OCI-LY7 (cell line): Measurements from ENCODE around the gene JCHAIN. TPM values are rescaled to one million over a fixed set of nuclear protein-coding genes. Genes with fewer than 3 reads are reported as not detected.

Source experiments
- BruUV-seq: library from RNA; stranded (reverse); fragments of 400-500 nt; replicated peaks from 2 replicates; lab custom pipeline; 2021; lab: Mats Ljungman, UMichigan
- CTCF ChIA-PET: fragments of 300-600 bp; sonication (Branson Sonifier 250); formaldehyde crosslinking; loops from one replicate; lab custom pipeline; 2022; ENCODE audit warnings: antibody characterized with exemption; ENCODE audit not compliant: unreplicated experiment; lab: Charles Lee
- POLR2A ChIA-PET: fragments of 300-600 bp; sonication (Branson Sonifier 250); formaldehyde crosslinking; loops from one replicate; lab custom pipeline; 2022; ENCODE audit warnings: antibody characterized with exemption; lab: Charles Lee
- DNase-seq: peaks from one replicate; pipeline ENCODE4 v3.0.0-alpha.2; 2015; ENCODE audit warnings: low spot score
- H2AFZ ChIP-seq: fragments of 200-600 bp; sonication (generic), shearing (Covaris generic); 2 replicates; pipeline ENCODE4 v1.6.1; 2014; ENCODE audit warnings: mild to moderate bottlenecking, antibody characterized with exemption, low read length, moderate library complexity
- H3K27ac ChIP-seq: fragments of 200-600 bp; sonication (generic); 2 replicates; pipeline ENCODE4 v1.5.1; 2014; ENCODE audit warnings: mixed run types, low read depth, mild to moderate bottlenecking, moderate library complexity, low read length, inconsistent platforms; ENCODE audit not compliant: poor library complexity, severe bottlenecking
- H3K36me3 ChIP-seq: fragments of 200-600 bp; sonication (generic); 2 replicates; pipeline ENCODE4 v1.6.1; 2014; ENCODE audit warnings: mild to moderate bottlenecking, antibody characterized with exemption, low read length, moderate library complexity, mixed read lengths; ENCODE audit not compliant: insufficient read depth
- H3K4me1 ChIP-seq: fragments of 200-600 bp; sonication (generic); 2 replicates; pipeline ENCODE4 v1.5.1; 2014; ENCODE audit warnings: mild to moderate bottlenecking, low read length; ENCODE audit not compliant: insufficient read depth, poor library complexity, severe bottlenecking
- H3K4me2 ChIP-seq: fragments of 200-600 bp; sonication (generic); 2 replicates; pipeline ENCODE4 v1.6.1; 2014; ENCODE audit warnings: mild to moderate bottlenecking, low read length
- H3K4me3 ChIP-seq: fragments of 200-600 bp; sonication (generic); 2 replicates; pipeline ENCODE4 v1.5.1; 2014; ENCODE audit warnings: mild to moderate bottlenecking, low read depth, low read length; ENCODE audit not compliant: poor library complexity, severe bottlenecking
- H3K79me2 ChIP-seq: fragments of 200-600 bp; sonication (generic); 2 replicates; pipeline ENCODE4 v1.6.1; 2016; ENCODE audit warnings: low read depth, mild to moderate bottlenecking, low read length, moderate library complexity, mixed read lengths; ENCODE audit not compliant: insufficient read depth
- H3K9me2 ChIP-seq: fragments of 200-600 bp; sonication (generic); 2 replicates; pipeline ENCODE4 v1.6.1; 2016; ENCODE audit warnings: mild to moderate bottlenecking, low read length, mixed read lengths; ENCODE audit not compliant: insufficient read depth
- H3K9me3 ChIP-seq: fragments of 200-600 bp; sonication (generic); 2 replicates; pipeline ENCODE4 v1.6.1; 2014; ENCODE audit warnings: mild to moderate bottlenecking, mixed run types, low read length, mixed read lengths
- H4K20me1 ChIP-seq: fragments of 200-600 bp; sonication (generic); 2 replicates; pipeline ENCODE4 v1.6.1; 2014; ENCODE audit warnings: mild to moderate bottlenecking, antibody characterized with exemption, low read length, moderate library complexity, mixed read lengths; ENCODE audit not compliant: insufficient read depth
- EZH2phosphoT487 ChIP-seq: fragments of 200-600 bp; sonication (generic); IDR thresholded peaks from 2 replicates; pipeline ENCODE4 v1.6.1; 2018; ENCODE audit warnings: low read depth, borderline replicate concordance, mild to moderate bottlenecking, mixed run types, antibody characterized with exemption, low read length, moderate library complexity, mixed read lengths
- intact Hi-C: fragments of 100-400 bp; cut with micrococcal nuclease; formaldehyde crosslinking; loops from one replicate; pipeline ENCODE4 v1.10.0; 2022; ENCODE audit not compliant: unreplicated experiment
- total RNA-seq, 2 experiments: library from RNA; depleted of rRNA in 1 of 2; stranded (reverse); fragments of >200 nt in 1 of 2; shearing (Covaris generic) in 1 of 2; gene quantifications; 2 replicates each; pipeline ENCODE4 v1.2.3, GENCODE V29; 2014 to 2022
- TF ChIP-seq, protein P1 (sequence below): fragments of 200-600 bp; sonication (generic); conservative IDR thresholded peaks from 2 replicates; pipeline ENCODE4 v1.5.1; 2014; ENCODE audit warnings: mild to moderate bottlenecking, antibody characterized with exemption, low read length, moderate library complexity, mixed read lengths

JCHAIN gene
- total RNA-seq, 2 experiments from 2014 or later, result 1,492 to 1,542 TPM

DNA sequence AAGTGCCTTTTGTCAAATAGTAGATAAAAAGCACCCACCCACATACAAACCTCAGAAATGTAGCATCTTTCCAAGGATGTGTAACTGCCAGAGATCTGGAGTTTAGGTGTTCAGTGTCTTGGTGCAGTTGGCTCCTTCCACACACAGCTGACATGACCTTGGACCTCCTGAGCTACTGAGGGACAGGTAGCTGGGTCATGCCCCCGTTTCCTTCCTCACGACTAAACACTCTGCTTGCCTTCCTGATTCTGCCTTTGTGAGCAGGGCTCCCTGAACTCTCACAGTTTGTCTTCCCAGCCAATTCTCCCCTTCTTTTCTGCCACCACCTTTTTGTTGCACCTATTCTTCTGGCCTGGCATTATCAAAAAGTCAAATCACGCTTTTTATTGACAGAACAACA is 45.3 kb upstream of the JCHAIN start:
- ChIA-PET POLR2A (interaction anchor here (1.3 kb wide), 1 partner anchor 48 kb away, joined by 4 read pairs; no protein-coding TSS in a partner anchor), CTCF (no interaction called here)
- H3K4me1 ChIP-seq, result peaks cover 65% of the 10 kb centered on the region
- BruUV-seq, result no TSS peak
- no peak for DNase-seq
- H3K36me3 ChIP-seq, result no peaks in the 10 kb centered on the region
- H2AFZ ChIP-seq, result peak overlapping the region; percentile 12; the same call in 1 of the 2 replicates
- H4K20me1 ChIP-seq, result no peaks in the 10 kb centered on the region
- H3K27ac ChIP-seq, result no peak overlapping the region
- H3K9me2 ChIP-seq, result no peaks in the 10 kb centered on the region
- H3K4me2 ChIP-seq, result peak overlapping the region; percentile 74; the same call in 1 of the 2 replicates
- H3K79me2 ChIP-seq, result peaks cover 30% of the 10 kb centered on the region; the same call in 1 of the 2 replicates
- intact Hi-C loops, result no loop called here
- H3K9me3 ChIP-seq, result no peaks in the 10 kb centered on the region
- TF ChIP-seq, protein P1, sequence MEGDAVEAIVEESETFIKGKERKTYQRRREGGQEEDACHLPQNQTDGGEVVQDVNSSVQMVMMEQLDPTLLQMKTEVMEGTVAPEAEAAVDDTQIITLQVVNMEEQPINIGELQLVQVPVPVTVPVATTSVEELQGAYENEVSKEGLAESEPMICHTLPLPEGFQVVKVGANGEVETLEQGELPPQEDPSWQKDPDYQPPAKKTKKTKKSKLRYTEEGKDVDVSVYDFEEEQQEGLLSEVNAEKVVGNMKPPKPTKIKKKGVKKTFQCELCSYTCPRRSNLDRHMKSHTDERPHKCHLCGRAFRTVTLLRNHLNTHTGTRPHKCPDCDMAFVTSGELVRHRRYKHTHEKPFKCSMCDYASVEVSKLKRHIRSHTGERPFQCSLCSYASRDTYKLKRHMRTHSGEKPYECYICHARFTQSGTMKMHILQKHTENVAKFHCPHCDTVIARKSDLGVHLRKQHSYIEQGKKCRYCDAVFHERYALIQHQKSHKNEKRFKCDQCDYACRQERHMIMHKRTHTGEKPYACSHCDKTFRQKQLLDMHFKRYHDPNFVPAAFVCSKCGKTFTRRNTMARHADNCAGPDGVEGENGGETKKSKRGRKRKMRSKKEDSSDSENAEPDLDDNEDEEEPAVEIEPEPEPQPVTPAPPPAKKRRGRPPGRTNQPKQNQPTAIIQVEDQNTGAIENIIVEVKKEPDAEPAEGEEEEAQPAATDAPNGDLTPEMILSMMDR, result no peak
- no peak for TF ChIP-seq EZH2phosphoT487
- H3K4me3 ChIP-seq, result no peak overlapping the region

DNA sequence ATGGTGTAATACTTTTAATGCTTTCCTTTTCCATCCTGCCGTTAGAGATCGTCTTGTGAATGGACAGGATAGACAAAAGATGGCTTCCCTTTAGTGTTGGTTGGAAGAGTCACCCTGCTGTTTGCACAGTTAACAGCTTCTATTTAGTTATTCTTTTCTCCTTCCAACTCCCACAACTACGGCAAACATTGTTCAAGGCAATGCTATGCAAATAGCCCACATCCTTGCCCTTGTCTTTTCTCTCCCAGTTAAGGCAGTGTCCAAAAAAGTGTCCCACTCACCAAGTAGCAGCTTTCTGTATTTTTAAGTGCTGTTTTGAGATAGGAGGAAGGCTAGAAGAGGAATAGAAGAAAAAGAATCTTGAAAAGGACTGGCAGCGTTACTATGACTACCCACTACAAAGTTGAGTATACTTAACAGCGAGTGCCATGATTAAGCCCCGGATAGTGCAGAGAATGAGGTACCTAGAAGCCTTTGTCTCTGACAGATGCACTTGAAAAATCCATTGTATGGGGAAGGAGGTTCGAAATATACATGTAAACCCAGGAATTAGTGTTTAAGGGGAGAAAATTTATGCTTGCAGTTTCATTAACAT is 43.4 kb upstream of the JCHAIN start:
- TF ChIP-seq, protein P1, result no peak
- no peak for TF ChIP-seq EZH2phosphoT487
- peaks cover 61% of the 10 kb centered on the region for H3K4me1 ChIP-seq
- H3K4me2 ChIP-seq, result peak overlapping the region; percentile 32; the same call in 1 of the 2 replicates

DNA sequence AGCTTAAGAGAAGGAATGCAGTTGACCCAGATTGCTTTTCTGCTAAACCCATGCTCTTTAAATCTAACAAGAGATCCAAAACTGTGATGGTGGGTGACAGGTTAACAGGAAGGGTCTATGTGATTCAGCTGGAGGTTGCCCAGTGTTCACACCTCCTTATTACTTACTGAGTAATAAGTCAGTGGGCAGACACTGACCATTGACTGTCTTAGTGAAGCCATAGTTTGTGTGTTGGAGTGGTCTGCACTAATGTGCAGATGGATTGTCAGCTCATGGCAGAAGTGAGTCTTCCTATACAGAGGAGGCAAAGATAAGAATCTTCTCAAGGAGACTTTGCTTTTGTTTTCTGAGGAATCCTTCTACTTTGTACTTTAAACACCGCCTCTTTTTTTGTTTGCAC is 40.2 kb upstream of the JCHAIN start:
- peaks cover 42% of the 10 kb centered on the region for H3K4me1 ChIP-seq
- no peak for TF ChIP-seq EZH2phosphoT487
- TF ChIP-seq, protein P1, result no peak
- H3K4me2 ChIP-seq, result peak overlapping the region; percentile 89
- no peak overlapping the region; the same call in 1 of the 2 replicates for H2AFZ ChIP-seq
- no peaks in the 10 kb centered on the region for H3K9me2 ChIP-seq
- no peak for DNase-seq
- intact Hi-C loops, result loop anchor here (5.0 kb wide), 1 partner anchor 286 kb away; the partner anchor contains the start of gene DCK
- ChIA-PET CTCF (interaction anchor here (0.5 to 3.9 kb wide), 4 partner anchors 17 to 250 kb away, joined by 3 to 18 read pairs (median 3); no protein-coding TSS in a partner anchor), POLR2A (interaction anchor here (0.6 to 9.7 kb wide), 20 partner anchors 10 to 250 kb away, joined by 3 to 127 read pairs (median 4); partner anchors contain the start of genes JCHAIN and UTP3)
- BruUV-seq, result no TSS peak
- no peaks in the 10 kb centered on the region for H4K20me1 ChIP-seq
- H3K79me2 ChIP-seq, result peaks cover 29% of the 10 kb centered on the region; the same call in 1 of the 2 replicates
- H3K9me3 ChIP-seq, result no peaks in the 10 kb centered on the region
- no peak overlapping the region for H3K27ac ChIP-seq
- H3K36me3 ChIP-seq, result no peaks in the 10 kb centered on the region
- peak overlapping the region; percentile 90 for H3K4me3 ChIP-seq

More for the DNA sequence above, 43.4 kb upstream of the JCHAIN start:
- Histone ChIP-seq H4K20me1 (no peaks in the 10 kb centered on the region), H2AFZ (no peak overlapping the region), H3K79me2 (peaks cover 34% of the 10 kb centered on the region; the same call in 1 of the 2 replicates), H3K4me3 (no peak overlapping the region), H3K27ac (no peak overlapping the region), H3K9me2 (no peaks in the 10 kb centered on the region), H3K9me3 (no peaks in the 10 kb centered on the region), H3K36me3 (no peaks in the 10 kb centered on the region)
- no peak for DNase-seq
- intact Hi-C loops, result loop anchor here (5.0 kb wide), 1 partner anchor 283 kb away; the partner anchor contains the start of gene DCK
- ChIA-PET CTCF (no interaction called here), POLR2A (interaction anchor here (0.6 kb wide), 1 partner anchor 46 kb away, joined by 3 read pairs; no protein-coding TSS in a partner anchor)
- BruUV-seq, result no TSS peak
